BJ (cell line): ENCODE measurements around the gene CCDC178. TPM values are rescaled to one million over a fixed set of nuclear protein-coding genes. Genes with fewer than 3 reads are reported as not detected.

Experiments used
- CTCF ChIA-PET: fragments of 350-600 bp; formaldehyde crosslinking; extraction: SDS; loops from one replicate; lab custom pipeline; 2021; ENCODE audit warnings: antibody characterized with exemption, inconsistent platforms; lab: Yijun Ruan, JAX
- POLR2A ChIA-PET: fragments of 300-600 bp; sonication (Branson Sonifier 250); formaldehyde crosslinking; extraction: SDS; loops from one replicate; lab custom pipeline; 2021; ENCODE audit warnings: antibody characterized with exemption; lab: Charles Lee
- DNase-seq: peaks from one replicate; pipeline ENCODE4 v3.0.0-alpha.2; 2011; ENCODE audit warnings: low read depth
- H3K27me3 ChIP-seq: 2 replicates; pipeline ENCODE4 v1.6.0; 2011; ENCODE audit warnings: low read length; ENCODE audit not compliant: control insufficient read depth, insufficient read depth
- H3K36me3 ChIP-seq: 2 replicates; pipeline ENCODE4 v1.5.1; 2011; ENCODE audit warnings: low read length; ENCODE audit not compliant: control insufficient read depth, insufficient read depth
- H3K4me3 ChIP-seq: 2 replicates; pipeline ENCODE4 v1.5.1; 2011; ENCODE audit warnings: low read depth, mild to moderate bottlenecking, control low read depth, low read length
- CTCF ChIP-seq: IDR thresholded peaks from 2 replicates; pipeline ENCODE4 v1.5.1; 2011; ENCODE audit warnings: low read depth, mild to moderate bottlenecking, control low read depth, inconsistent platforms, low read length, moderate library complexity; ENCODE audit not compliant: insufficient read depth
- polyA plus RNA-seq: library from polyadenylated mRNA; depleted of rRNA; stranded (reverse); fragments of >200 nt; gene quantifications from 2 replicates; pipeline ENCODE4 v1.2.3, GENCODE V29; 2011

Gene CCDC178
- polyA plus RNA-seq, 1 experiment = not detected

- H3K4me3 ChIP-seq = no peak overlapping the region
- POLR2A ChIA-PET = no interaction called here
- H3K27me3 ChIP-seq = no peaks in the 10 kb centered on the region
- no peaks in the 10 kb centered on the region for H3K36me3 ChIP-seq
- no peak for DNase-seq
- CTCF ChIA-PET = no interaction called here
- no peak for TF ChIP-seq CTCF
Measured at GRCh38 chr18:33107511-33107910, 333.0 kb downstream of the CCDC178 start.

GRCh38 chr18:33101316-33101715, 339.2 kb downstream of the CCDC178 start:
- Histone ChIP-seq H3K4me3 (no peak overlapping the region), H3K36me3 (no peaks in the 10 kb centered on the region), H3K27me3 (no peaks in the 10 kb centered on the region)
- ChIA-PET POLR2A (no interaction called here), CTCF (no interaction called here)
- no peak for TF ChIP-seq CTCF
- DNase-seq = no peak

DNA sequence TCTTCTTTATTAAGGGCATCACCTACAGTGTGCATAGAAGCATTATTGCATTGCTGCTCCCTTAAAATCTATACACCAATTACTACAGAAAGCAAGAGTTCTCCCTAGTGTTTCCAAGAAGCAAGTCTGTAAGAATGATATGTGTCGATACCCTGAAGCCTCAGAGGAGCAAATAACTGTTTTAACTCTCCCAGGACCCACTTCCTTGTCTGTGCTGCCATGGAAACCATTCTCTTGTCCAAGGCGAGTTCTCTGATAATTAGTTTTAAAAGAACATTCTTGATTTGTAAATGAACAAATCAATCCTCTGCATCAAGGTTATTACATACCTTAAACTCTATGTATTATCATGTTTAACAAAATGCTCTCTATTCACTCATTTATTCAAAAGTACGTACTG, 340.9 kb downstream of the CCDC178 start:
- H3K27me3 ChIP-seq = no peaks in the 10 kb centered on the region
- H3K4me3 ChIP-seq = no peak overlapping the region
- no peak for DNase-seq
- H3K36me3 ChIP-seq = no peaks in the 10 kb centered on the region
- ChIA-PET CTCF (no interaction called here), POLR2A (no interaction called here)
- no peak for TF ChIP-seq CTCF

- no peak for DNase-seq
- TF ChIP-seq CTCF = no peak
- Histone ChIP-seq H3K36me3 (no peaks in the 10 kb centered on the region), H3K27me3 (no peaks in the 10 kb centered on the region), H3K4me3 (no peak overlapping the region)
- ChIA-PET POLR2A (no interaction called here), CTCF (no interaction called here)
Measured at GRCh38 chr18:33097126-33097525, 343.4 kb downstream of the CCDC178 start.

DNA sequence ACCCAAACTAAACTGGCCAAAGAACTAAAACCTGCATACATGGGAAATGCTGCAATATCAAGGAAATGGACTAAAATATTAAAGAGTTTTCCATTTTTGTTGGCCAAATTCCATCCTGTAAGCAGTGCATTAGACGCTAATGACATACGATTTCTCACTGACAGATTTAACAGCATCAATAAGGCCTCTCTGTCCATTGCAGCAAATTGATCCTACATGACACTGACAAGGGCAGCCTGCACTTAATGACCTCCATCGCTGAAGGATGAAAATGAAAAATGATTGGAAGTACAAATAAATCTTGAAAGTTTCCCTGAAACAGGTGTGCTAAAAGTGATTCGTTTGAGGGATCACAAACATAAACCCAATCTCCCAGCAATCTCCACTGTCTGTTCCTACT, 350.1 kb downstream of the CCDC178 start:
- ChIA-PET POLR2A (no interaction called here), CTCF (no interaction called here)
- no peak for DNase-seq
- Histone ChIP-seq H3K36me3 (no peaks in the 10 kb centered on the region), H3K27me3 (no peaks in the 10 kb centered on the region), H3K4me3 (no peak overlapping the region)
- TF ChIP-seq CTCF = no peak
